MM.1S (cell line): ENCODE measurements around the gene GNRH2.
"Not testable (repeated sequence)": the region's sequence is repeated elsewhere in the genome, so short reads cannot be mapped to it uniquely, and the experiment has no call there.

Source experiments
- DNase-seq: peaks from one replicate; pipeline ENCODE4 v3.0.0-alpha.2; 2015
- H2AFZ ChIP-seq: fragments of 300-600 bp; sonication (generic); 2 replicates; pipeline ENCODE4 v1.6.0; 2016; ENCODE audit warnings: antibody characterized with exemption, low read length
- H3F3A ChIP-seq: fragments of 300-600 bp; sonication (generic); 2 replicates; pipeline ENCODE4 v1.6.1; 2016; ENCODE audit warnings: mild to moderate bottlenecking, antibody characterized with exemption, low read length, moderate library complexity, mixed read lengths; ENCODE audit not compliant: insufficient read depth
- H3K27ac ChIP-seq: fragments of 300-600 bp; sonication (generic); 2 replicates; pipeline ENCODE4 v1.5.1; 2016; ENCODE audit warnings: mild to moderate bottlenecking, low read length
- H3K27me3 ChIP-seq: fragments of 300-600 bp; sonication (generic); replicated peaks from 2 replicates; pipeline ENCODE4 v1.6.0; 2016; ENCODE audit warnings: low read length; ENCODE audit not compliant: insufficient read depth
- H3K36me3 ChIP-seq: fragments of 300-600 bp; sonication (generic); replicated peaks from 2 replicates; pipeline ENCODE4 v1.6.1; 2016; ENCODE audit warnings: mild to moderate bottlenecking, low read length, mixed read lengths; ENCODE audit not compliant: insufficient read depth
- H3K4me1 ChIP-seq: fragments of 300-600 bp; sonication (generic); 2 replicates; pipeline ENCODE4 v1.6.1; 2016; ENCODE audit warnings: low read length, mixed read lengths
- H3K4me2 ChIP-seq: fragments of 300-600 bp; sonication (generic); 2 replicates; pipeline ENCODE4 v1.6.0; 2016; ENCODE audit warnings: low read depth, low read length
- H3K4me3 ChIP-seq: fragments of 300-600 bp; sonication (generic); 2 replicates; pipeline ENCODE4 v1.5.1; 2016; ENCODE audit warnings: low read length, mixed read lengths
- H3K79me2 ChIP-seq: fragments of 300-600 bp; sonication (generic); 2 replicates; pipeline ENCODE4 v1.6.1; 2016; ENCODE audit warnings: mixed run types, low read length, mixed read lengths
- H3K9ac ChIP-seq: fragments of 300-600 bp; sonication (generic); 2 replicates; pipeline ENCODE4 v1.6.1; 2016; ENCODE audit warnings: low read length, mixed read lengths
- H3K9me2 ChIP-seq: fragments of 300-600 bp; sonication (generic); replicated peaks from 2 replicates; pipeline ENCODE4 v1.6.1; 2016; ENCODE audit warnings: mild to moderate bottlenecking, low read length, mixed read lengths; ENCODE audit not compliant: insufficient read depth
- H3K9me3 ChIP-seq: fragments of 300-600 bp; sonication (generic); replicated peaks from 2 replicates; pipeline ENCODE4 v1.6.1; 2016; ENCODE audit warnings: mild to moderate bottlenecking, low read length, mixed read lengths; ENCODE audit not compliant: insufficient read depth
- H4K20me1 ChIP-seq: fragments of 300-600 bp; sonication (generic); 2 replicates; pipeline ENCODE4 v1.6.1; 2016; ENCODE audit warnings: mild to moderate bottlenecking, low read length, moderate library complexity, mixed read lengths; ENCODE audit not compliant: insufficient read depth
- CTCF ChIP-seq: fragments of 300-600 bp; sonication (generic); IDR thresholded peaks from 2 replicates; pipeline ENCODE4 v1.5.1; 2016; ENCODE audit warnings: antibody characterized with exemption, low read length, mixed read lengths
- EZH2 ChIP-seq: fragments of 300-600 bp; sonication (generic); optimal IDR thresholded peaks from 2 replicates; pipeline ENCODE3; 2017; ENCODE audit warnings: low read depth, mild to moderate bottlenecking, antibody characterized with exemption, low read length, mixed read lengths
- EZH2phosphoT487 ChIP-seq: fragments of 300-600 bp; sonication (generic); IDR thresholded peaks from 2 replicates; pipeline ENCODE4 v1.6.1; 2018; ENCODE audit warnings: antibody characterized with exemption, low read length

The GNRH2 gene

GRCh38 chr20:3047486-3048419 is 4.3 kb downstream of the GNRH2 start:
- peaks cover 6% of the 10 kb centered on the region for H3F3A ChIP-seq
- H3K9ac ChIP-seq: no peak overlapping the region
- H3K9me3 ChIP-seq: no peaks in the 10 kb centered on the region
- no peaks in the 10 kb centered on the region for H3K27me3 ChIP-seq
- DNase-seq: no peak
- H3K79me2 ChIP-seq: peaks cover 16% of the 10 kb centered on the region
- no peaks in the 10 kb centered on the region for H3K9me2 ChIP-seq
- H2AFZ ChIP-seq: no peak overlapping the region
- no peak overlapping the region for H3K27ac ChIP-seq
- H4K20me1 ChIP-seq: no peaks in the 10 kb centered on the region
- TF ChIP-seq EZH2phosphoT487 (no peak), EZH2 (no peak), CTCF (no peak)
- peaks cover 16% of the 10 kb centered on the region; the same call in 1 of the 2 replicates for H3K4me1 ChIP-seq
- peaks cover 7% of the 10 kb centered on the region; the same call in 1 of the 2 replicates for H3K36me3 ChIP-seq
- H3K4me2 ChIP-seq: no peak overlapping the region
- H3K4me3 ChIP-seq: no peak overlapping the region

GRCh38 chr20:3051385-3052019 is 8.1 kb downstream of the GNRH2 start:
- DNase-seq: peak; percentile 57
- Histone ChIP-seq H3K9ac (no peak overlapping the region), H3K27me3 (no peaks in the 10 kb centered on the region), H3K27ac (peak overlapping the region; percentile 6; the same call in 1 of the 2 replicates), H3K9me3 (no peaks in the 10 kb centered on the region), H3K4me2 (no peak overlapping the region), H3K36me3 (peaks cover 7% of the 10 kb centered on the region; the same call in 1 of the 2 replicates), H3F3A (peaks cover 6% of the 10 kb centered on the region), H3K9me2 (no peaks in the 10 kb centered on the region), H3K4me1 (peaks cover 16% of the 10 kb centered on the region; the same call in 1 of the 2 replicates), H4K20me1 (no peaks in the 10 kb centered on the region), H3K4me3 (no peak overlapping the region), H2AFZ (no peak overlapping the region), H3K79me2 (peaks cover 10% of the 10 kb centered on the region)
- no peak for TF ChIP-seq EZH2phosphoT487
- no peak for TF ChIP-seq EZH2
- TF ChIP-seq CTCF: peak; percentile 28; the same call in 1 of the 2 replicates

- no peak overlapping the region for H3K4me2 ChIP-seq
- no peaks in the 10 kb centered on the region for H3K36me3 ChIP-seq
- no peaks in the 10 kb centered on the region for H3K9me2 ChIP-seq
- no peaks in the 10 kb centered on the region for H4K20me1 ChIP-seq
- H3K27me3 ChIP-seq: no peaks in the 10 kb centered on the region
- no peak for DNase-seq
- H3K27ac ChIP-seq: no peak overlapping the region
- no peaks in the 10 kb centered on the region for H3K79me2 ChIP-seq
- H3F3A ChIP-seq: no peaks in the 10 kb centered on the region
- no peaks in the 10 kb centered on the region for H3K9me3 ChIP-seq
- no peaks in the 10 kb centered on the region for H3K4me1 ChIP-seq
- no peak overlapping the region for H3K4me3 ChIP-seq
- H2AFZ ChIP-seq: no peak overlapping the region
- no peak for TF ChIP-seq EZH2
- no peak for TF ChIP-seq EZH2phosphoT487
- TF ChIP-seq CTCF: no peak
- H3K9ac ChIP-seq: no peak overlapping the region
These were observed 16.1 kb downstream of the GNRH2 start for GRCh38 chr20:3059489-3059888.

- H3K79me2 ChIP-seq, H3K4me3 ChIP-seq, H3K27me3 ChIP-seq, H3K9me3 ChIP-seq, DNase-seq, H4K20me1 ChIP-seq, H2AFZ ChIP-seq, H3K4me2 ChIP-seq, H3K9me2 ChIP-seq, H3K27ac ChIP-seq, H3K9ac ChIP-seq, H3K36me3 ChIP-seq, H3K4me1 ChIP-seq, H3F3A ChIP-seq: not testable (repeated sequence)
These were observed 20.7 kb downstream of the GNRH2 start for GRCh38 chr20:3064119-3064518.
